NT2/D1 (cell line): ENCODE results near the gene HSBP1.

Experiments
- YY1 ChIP-seq: IDR thresholded peaks from 2 replicates; pipeline ENCODE4 v1.6.1; 2011; ENCODE audit not compliant: insufficient read length, insufficient read depth
- ZNF274 ChIP-seq: IDR thresholded peaks from 2 replicates; pipeline ENCODE4 v1.6.1; 2011; ENCODE audit warnings: mild to moderate bottlenecking, low read depth, low read length

DNA sequence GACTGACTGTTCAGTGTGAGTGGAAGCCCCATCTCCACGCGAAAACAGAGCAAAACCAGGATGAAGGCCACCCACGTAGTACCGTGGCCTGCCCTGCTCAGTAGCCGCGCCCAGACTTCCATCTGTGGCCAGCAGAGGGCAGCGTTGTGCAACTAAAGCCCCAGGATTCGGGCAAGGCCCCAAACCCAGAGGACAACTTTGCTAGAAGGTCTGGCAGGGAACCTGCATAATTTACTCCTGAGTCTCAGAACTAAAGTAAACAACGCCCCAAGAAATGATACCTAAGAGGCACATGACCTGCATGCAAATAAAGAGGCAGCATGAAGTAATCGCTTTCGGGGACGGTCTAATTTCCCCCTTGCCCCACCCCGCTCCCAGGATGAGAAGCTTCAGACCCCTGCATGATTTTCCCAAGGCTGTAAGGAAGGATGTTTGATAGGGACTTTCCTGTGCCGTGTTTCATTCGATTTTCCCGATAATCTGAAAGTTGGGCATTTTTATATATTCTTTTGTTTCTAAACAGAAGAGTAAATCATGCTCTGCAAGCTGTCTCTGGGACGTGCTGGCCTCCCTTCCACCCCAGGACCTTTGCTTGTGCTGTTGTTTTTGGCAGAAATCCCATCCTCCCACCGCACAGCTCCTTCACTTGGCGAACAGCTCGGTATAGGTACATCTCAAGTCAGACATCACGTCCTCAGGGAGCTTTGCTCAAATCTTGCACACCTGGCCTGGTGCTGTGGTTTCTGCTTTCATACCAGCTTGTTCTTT lies 18.6 kb downstream of the HSBP1 start:
- TF ChIP-seq YY1 (no peak), ZNF274 (no peak)
